Stimulated activated CD8-positive, alpha-beta memory T cell treated with anti-CD3 and anti-CD28 coated beads, Interleukin-15, amount 100 ng/mL, for 4 hours (primary cell): ENCODE measurements around the gene LRP1B.

Experiments
- DNase-seq, 2 donors: peaks; one replicate each; pipeline ENCODE4 v3.0.0-alpha.2; 2020; ENCODE audit warnings: low read depth in 2 of 2

LRP1B gene

DNA sequence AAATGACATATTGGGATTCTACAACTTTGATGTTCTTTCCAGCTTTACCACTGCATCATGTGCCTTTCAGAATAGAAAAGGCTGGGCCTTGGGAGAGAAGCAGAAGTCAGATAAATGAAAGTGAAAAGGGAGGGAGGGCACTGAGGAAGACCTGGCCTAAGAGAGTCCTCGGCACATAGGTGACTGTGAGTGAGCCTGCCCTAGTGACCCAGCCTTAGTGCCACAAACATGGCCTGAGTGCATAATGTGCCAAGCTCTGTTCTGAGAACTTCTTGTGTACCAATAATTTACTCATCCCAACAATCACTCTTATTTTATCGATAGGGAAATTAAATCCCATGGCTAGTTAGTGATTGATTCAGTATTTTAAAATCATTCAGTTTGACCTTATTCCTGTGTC, 436.6 kb downstream of the LRP1B start:
- no peak for DNase-seq

DNA sequence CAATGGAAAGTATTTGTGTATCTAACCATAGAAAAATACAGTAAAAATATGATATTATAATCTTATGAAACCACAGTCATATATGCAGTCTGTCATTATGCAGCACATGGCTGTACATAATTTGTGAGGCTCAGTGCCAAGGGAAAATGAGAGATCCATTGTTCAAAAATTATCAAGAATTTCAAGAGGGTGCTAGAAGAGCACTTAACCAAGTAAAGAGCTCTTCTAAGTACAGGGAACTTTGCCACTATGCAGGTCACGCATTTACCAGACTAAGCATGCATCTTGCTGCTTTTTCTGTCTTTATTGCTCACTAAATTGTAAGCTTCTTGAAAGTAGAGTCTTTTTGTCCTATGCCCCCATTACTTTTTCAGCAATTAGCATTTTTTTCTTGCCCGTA, 438.0 kb downstream of the LRP1B start:
- DNase-seq: no peak

DNA sequence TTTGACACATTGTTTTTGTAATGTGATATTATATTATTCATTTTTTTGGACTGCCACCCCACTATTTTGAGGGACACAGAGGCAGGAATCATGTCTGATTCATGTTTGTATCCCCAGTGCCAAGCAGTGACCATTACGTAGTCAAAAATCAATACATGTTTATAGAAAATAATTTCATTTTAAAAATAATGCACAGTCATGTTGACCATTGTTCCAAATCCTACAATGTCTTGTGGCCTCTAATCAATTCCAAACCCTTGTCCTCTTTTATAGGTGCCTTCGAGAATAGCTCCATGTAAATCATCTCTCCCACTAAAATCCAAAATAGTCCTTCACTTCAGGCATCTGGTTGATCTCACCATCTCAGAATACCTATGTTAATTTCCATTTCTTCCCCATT, 454.7 kb downstream of the LRP1B start:
- no peak for DNase-seq

DNA sequence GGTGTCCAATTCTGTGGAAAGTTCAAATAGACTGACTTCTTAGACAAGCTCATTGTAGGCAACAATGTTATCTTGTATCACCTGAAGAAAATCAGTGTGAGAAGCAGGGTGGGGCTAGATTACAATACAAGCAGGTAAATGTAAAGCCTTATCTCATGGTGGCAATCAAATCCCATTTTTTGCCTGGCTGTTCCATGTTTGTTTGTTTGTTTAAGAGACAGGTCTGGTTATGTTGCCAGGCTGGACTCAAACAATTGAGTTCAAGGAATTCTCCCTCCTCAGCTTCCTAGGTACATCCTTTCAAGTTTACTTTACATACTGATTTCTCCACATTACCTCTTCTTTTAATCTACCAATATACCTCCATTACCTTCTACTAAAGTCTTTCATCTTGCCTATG, 464.6 kb downstream of the LRP1B start:
- no peak for DNase-seq

DNA sequence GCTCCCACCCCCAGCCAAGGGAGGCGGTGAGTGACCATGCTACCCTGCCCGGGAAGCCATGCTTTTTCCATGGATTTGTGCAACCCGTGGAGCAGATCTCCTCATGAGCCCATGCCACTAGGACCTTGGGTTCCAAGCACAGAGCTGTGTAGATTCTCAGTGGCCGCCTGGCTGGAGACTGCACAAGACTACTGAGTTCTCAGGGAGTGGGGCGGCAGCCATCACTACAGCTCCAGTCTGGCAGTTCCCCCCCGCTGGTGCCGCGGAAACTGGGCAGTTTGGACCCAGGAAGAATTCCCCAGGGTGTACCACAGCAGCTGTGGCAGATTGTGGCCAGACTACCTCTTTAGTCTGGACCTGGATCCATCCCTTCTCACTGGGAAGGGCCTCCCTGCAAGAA, 470.6 kb downstream of the LRP1B start:
- DNase-seq: no peak

DNA sequence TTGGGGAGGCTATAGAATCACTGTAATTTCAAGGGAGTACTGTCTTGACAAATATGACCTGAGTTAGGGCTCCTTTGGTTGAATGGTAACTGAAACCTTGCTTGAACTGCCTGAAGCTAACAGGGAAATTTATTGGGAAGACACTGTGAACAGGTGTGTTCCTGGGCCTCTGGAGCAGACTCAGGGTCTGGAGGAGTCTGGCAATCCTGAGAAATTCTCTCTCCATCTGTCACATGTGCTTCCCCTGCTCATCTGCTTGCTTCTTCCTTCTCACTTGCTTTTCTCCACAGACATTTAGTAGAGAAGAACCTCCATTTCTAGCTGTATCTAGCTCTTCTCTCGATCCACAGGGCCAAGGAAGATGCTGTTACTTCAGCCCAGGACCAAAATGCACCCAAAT, 476.5 kb downstream of the LRP1B start:
- no peak for DNase-seq

DNA sequence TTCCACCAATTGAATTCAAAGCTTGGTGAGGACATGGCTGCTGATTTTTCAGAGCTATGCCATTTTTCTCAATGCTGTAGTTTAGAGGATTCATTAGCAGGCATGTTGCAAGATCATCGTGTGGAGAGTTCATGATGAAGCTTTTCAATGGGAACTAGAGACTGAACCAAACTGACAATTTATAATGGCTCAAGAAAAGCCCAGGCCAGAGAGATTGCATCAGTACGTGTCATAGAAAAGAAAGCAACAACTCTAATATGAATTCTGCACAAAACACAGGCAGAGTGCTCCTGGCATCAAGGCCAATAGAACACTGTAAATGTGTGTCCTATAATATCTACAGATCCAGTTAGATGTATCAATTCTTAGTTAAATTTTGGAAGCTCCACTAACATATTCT, 477.6 kb downstream of the LRP1B start:
- no peak for DNase-seq

DNA sequence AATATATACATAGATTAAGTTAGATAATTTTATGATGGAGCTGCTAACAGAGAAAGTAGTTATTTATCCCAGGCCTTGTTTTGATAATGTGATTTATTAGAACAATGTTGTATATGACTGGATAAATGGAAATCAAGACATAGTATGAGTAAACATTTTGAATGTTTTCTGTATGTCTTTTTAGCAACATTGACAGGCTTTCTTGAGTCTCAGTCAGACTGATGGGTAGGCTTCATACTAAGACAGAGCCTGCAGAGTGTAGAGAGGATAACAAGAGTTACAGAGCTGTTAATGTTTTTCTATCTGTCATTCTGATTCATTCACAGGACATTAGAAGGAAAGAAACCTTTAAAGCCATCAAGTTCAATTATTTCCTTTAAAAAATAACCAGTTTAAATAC, 478.5 kb downstream of the LRP1B start:
- DNase-seq: no peak

DNA sequence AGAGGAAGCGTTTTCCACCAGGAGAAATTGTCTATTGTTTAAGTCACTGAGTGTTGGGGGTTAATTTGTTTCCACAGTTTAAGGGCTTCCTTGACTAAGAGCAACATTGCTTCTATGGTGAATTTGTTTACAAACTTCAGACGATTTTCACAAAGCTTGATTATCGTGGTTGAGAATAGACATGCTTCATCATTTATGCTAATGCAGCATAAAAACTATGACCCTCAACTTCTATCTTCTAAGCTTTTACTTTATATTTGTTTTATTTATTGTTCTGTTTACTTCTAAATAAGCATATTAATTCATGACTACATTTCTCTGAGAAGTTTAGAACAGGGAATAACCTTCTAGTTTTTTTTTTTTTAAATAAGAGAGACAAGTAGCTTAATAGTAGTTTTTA, 483.5 kb downstream of the LRP1B start:
- no peak for DNase-seq

DNA sequence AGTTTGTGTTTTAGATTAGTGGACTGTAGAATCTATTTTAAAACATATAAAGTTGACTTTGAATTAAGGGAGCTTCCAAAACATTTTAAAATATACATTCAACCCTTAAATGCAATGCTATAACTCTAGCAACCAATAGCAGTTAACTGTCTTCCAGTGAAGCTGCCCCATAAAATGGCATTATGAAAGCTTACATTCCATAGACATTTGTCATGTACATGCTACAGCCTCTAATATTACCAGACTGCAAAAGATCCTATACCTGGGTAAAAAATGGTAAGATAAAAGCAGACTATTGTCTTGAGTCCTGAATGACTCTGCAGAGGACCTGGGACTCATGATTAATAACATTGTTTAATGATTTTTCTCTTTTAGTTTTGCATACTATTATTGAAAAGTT, 489.4 kb downstream of the LRP1B start:
- no peak for DNase-seq

DNA sequence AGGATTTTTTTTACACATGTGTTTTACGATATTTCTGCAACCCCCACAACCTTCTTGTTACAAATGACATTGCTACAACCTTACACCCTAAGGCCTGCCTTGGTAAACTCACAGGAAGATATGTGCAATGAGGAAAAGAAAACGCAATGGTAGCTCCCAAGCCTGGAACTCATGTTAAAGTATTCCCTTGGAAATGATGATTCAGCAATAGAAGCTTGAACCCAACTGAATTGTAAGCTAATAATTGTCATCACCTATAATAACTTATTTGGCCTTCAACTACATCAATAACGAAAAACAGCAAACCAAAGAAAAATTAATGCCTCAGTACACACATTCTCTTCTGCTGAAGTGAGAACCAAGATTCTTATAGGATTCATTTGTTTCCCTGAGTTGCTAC, 491.0 kb downstream of the LRP1B start:
- DNase-seq: no peak

DNA sequence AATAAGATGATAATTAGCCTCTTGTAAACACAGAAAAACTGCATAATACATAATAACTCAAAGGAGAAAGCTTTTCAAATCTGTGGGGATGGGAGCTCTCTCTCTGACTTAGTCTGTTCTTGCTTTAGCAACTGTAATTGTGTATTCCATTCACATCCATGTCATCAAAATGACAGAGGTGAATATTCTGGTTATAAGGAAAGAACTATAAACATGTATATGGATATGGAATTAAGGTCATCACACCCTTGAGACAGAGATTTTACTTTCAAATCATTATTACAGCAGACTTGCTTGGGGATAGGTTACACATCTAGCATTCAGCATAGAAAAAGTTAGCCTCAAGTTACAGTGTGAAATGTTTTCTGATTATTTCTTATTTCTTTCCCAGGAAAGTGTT, 497.7 kb downstream of the LRP1B start:
- DNase-seq: no peak

DNA sequence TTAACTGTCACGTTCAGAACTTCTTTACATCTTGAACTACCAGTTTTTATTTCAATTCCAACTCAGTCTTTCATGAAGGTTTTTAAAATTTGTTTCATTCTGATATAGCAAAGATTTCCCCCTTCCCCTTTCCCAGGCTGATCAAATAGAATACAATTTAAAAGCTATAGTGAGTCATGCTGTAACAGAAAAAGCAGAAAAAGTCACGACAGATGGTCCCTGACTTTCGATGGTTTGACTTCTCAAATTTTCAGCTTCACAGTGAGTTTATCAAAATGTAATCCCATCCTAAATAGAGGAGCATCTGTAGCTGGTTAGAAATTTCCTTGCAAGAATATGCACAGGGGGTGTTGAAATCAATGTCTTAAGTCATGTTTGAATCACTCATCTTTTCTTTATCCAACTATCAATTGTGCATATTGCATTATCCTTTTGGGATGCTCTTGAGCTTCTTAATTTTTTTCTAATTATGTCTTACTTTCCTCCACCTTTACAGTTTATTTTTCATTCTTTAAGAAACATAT, 500.3 kb downstream of the LRP1B start:
- no peak for DNase-seq

DNA sequence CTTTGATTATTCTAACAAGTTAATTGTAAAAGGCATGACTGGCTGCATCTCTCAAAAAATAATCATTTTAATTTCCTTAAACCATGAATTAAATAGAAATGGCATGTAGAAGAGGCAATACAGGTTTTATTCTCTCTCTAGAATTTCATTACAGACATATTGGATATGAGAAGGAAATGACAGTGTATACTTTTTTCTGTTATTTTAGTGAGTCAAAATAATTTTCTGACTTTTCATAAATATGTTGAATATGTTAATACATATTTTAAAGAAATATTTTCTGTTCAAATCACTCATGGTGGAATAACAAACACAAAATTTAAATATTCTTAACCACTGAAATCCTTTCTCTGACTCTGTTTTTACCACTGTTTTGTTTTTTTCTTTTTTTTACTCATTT, 510.4 kb downstream of the LRP1B start:
- DNase-seq: no peak

DNA sequence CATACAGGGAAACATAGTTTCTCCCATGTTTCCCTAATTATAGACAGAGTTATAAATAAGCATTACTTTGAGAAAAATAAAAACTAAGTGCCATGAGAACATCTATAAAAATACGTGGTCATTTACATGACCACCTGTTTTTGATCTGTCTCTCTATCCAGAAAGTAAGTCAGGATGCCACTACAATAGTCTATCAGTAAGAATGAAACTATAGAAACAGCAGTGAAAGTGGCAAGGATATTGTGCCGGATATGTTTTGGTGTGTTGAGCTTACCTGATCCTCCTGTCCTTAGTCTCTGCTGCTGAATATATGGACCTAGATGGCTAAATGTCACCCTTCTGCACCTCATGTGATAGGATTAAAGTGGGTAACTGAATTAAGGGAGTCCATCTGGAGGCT, 512.4 kb downstream of the LRP1B start:
- DNase-seq: no peak

DNA sequence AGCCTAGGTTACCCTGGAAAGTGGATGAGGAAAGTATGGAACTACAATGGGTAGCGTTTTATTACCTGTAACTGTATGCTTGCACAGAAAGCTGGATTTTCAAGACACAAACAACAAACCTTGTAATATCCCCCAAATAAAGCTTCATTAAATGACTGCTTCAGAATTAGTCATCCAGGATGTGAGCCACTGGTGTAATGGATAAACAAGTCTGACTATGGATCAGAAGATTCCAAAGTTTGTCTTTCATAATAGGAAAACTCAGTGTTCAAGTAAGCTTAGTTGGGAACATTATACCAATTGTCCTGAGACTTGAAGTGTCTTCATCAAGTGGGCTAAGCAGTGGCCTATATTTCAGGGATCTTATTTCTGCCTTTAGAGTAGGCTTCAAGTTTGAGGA, 518.8 kb downstream of the LRP1B start:
- no peak for DNase-seq

DNA sequence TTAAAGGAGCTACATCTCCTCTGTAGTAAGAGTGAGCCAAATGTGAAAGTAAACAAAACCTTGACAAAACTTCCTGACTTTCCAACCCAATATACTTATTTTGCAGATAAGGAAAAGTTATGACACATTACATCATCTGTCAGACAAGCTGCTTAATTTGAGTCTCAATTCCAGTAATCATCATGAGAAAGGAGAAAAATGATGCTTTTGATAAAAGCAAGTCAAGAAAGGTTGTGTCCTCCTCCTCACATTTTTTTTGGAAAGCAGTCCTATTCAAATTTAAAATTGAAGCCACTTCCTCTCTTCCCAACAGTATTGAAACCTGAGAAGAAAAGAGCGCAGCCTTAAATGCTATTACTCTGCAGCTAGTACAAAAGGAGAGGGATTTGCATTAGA, 519.6 kb downstream of the LRP1B start:
- no peak for DNase-seq

DNA sequence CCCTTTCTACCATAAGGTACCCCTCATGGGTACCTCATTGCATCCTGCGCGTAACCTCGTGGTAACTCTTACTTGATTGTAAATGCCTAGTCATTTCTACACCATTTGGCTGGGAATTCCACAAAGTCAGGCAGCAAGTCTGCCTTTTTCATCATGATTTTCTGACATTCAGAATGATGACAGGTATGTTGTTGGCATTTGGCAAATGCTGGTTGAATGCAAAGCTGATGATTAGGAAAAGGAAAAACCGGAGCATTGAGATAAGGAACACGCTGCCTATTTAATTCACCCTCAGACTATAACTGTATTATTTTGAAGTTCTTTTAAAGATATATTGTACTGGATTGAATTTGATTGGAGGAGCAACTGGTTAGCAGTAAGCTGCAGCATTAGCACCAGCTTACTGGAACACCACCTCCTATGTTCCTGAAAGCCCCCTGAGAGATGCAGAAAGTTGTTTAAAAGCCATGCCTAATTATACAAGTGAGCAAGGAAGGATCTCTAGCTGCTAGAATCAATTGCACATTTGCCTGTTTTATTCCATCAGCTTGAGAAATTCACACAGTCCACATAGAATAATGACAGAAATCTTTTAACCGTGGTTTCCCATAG, 520.1 kb downstream of the LRP1B start:
- no peak for DNase-seq

DNA sequence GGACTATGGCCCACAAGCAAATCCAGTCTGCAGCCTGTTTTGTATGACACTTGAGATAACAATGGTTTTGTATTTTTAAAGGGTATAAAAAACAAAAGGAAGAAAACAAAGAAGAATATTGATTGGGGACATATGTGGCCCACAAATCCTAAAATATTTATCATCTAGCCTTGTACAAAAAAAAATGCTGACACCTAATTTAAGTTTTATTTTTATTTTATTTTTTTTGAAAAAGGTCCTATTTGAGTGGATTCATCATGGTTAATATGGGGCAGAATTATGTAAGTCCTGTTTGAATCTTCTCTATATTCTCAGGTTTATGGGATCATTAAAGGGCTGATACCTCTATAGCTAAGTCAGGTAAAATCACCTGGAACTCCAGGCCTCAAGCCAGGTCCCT, 525.7 kb downstream of the LRP1B start:
- DNase-seq: no peak

DNA sequence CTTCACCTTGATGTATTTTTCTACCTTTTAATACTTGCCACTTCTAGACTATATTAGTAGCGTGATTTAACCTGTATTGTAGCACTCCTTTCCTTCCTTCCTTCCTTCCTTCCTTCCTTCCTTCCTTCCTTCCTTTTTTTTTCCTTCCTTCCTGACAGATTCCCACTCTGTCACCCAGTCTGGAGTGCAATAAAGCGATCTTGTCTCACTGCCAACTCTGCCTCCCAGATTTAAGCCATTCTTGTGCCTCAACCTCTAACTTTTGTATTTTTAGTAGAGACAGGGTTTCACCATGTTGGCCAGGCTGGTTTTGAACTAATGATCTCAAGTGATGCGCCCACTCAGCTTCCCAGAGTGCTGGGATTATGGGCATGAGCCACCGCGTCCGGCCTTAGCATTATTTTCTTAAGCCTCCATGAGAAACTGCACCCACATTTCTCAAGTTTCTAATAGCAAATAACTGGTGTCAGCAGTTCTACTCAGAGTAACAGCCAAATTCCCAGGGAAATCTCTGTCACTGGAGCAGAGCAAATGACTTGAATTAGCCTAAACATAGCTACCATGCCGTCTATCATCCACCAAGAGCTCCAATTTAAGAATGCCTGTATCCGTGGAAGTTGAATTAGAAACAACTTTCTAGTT, 529.2 kb downstream of the LRP1B start:
- no peak for DNase-seq

DNA sequence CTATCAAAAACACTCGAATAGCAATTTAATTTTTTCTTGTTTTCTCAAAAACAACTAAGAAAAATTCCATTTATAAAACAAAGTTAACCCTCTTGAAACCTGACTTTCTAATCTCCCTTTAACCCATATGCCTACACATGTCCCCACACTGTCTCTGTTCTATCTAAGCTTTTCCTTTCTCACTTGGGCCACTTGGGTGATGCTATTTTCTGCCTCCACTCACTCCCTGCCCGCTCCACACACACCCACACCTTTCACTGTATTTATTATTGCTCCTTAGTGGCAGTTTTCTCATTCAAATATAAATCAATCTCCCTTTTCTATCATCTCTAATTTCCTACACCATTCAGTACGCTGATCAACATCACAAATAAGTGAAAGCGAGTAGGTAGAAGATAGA, 531.1 kb downstream of the LRP1B start:
- DNase-seq: no peak

DNA sequence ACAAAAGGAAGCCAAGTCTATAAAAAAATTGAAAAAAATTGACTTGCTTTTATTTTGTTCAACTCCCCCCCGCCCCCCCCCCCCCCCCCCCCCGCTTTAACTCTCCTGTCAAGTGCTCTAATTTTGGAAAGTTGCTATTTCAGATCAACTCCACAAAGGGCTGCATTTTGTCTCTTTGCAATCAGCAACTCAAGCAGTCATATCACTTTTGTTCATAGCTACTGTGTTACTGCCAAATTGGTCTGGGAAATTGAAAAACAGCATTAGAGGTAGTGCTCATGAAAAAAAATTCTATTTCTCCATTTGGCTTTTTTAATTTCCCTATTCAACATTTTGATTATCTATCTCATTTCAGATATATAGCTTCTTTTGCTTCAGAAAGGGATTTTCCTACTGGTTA, 531.8 kb downstream of the LRP1B start:
- DNase-seq: no peak

DNA sequence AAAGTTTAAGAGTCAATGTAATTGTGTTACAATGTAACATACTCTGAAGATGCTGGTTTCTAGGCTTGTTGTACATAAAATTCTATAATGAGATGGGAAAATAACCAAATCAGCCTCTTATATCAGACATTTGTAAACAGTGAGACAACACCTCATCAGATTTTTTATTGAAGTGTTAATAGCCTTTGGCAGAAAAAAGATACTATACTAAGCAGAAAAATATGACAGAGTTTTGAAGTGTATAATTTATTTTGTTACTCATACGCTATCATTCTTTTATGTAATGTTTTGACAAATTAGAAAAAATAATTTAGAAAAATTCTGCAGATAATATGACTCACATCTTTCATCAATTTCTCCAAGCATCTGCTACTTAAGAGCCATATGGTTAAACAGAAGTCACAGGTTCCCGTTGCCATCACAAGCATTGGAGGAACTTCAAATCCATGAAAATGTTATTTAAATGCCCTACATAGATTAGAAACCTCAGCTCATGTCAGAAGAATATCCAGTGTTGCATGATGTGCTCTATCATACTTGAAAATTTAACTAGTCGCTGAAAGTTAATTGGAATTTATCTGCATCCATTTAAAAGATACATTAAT, 535.4 kb downstream of the LRP1B start:
- DNase-seq: no peak

DNA sequence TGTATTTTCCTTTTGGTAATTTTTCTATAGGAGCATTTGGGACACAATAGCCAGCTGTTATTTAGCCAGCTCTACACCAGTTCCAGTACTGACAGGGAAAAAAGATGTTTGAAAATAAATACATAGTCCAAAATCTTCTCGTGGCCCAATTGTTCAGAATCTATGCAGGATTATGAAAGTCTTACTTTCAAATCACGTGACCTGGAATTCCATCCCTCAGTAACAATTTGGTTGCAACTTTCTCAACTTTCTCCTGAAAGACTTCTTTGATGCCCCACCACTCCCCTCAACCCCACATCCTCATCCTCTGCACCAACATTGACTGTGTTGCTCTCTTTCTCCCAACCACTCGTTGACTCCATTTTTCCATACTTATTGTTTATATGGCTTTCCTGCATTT, 539.0 kb downstream of the LRP1B start:
- DNase-seq: no peak
